Hepatocyte (in vitro differentiated cells): ENCODE results near the gene EDAR.

Source experiments
- CTCF ChIP-seq: fragments of 200-600 bp; sonication (generic); IDR thresholded peaks from 2 replicates; pipeline ENCODE4 v1.5.1; 2016; ENCODE audit warnings: antibody characterized with exemption, mild to moderate bottlenecking; ENCODE audit not compliant: poor library complexity
- EZH2 ChIP-seq: fragments of 200-600 bp; sonication (generic); IDR thresholded peaks from 2 replicates; pipeline ENCODE4 v1.6.1; 2016; ENCODE audit warnings: antibody characterized with exemption, mild to moderate bottlenecking, borderline replicate concordance
- EZH2phosphoT487 ChIP-seq: fragments of 200-600 bp; sonication (generic); IDR thresholded peaks from one replicate; pipeline ENCODE4 v1.6.1; 2018; ENCODE audit warnings: antibody characterized with exemption, mild to moderate bottlenecking, low read depth, moderate library complexity; ENCODE audit not compliant: unreplicated experiment, severe bottlenecking

DNA sequence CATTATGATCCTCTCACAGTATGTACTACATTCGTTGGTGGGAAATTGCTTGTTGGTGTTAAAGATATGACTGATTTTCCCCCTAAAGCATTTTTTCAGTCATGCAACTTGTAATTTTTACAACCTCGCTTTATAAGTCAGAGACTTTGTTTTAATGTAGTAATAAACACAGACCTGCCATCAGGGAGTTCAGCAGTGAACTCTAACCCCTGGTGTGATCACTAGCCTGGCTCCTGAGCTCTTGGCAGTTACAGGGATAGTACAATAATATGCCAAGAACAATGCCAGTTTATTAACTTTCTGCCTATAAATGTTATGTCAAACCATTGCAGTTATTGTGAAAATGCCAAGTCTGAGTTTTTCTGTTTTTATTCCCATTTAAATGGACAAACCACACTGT lies 93.8 kb downstream of the EDAR start:
- TF ChIP-seq EZH2phosphoT487 (no peak), CTCF (no peak), EZH2 (no peak)
